NT2/D1 (cell line): ENCODE data around the gene PDCD11.

Experiments
- SUZ12 ChIP-seq: IDR thresholded peaks from 2 replicates; pipeline ENCODE4 v1.6.1; 2011; ENCODE audit not compliant: insufficient read length, insufficient read depth; ENCODE audit errors: extremely low read depth
- ZNF274 ChIP-seq: IDR thresholded peaks from 2 replicates; pipeline ENCODE4 v1.6.1; 2011; ENCODE audit warnings: mild to moderate bottlenecking, low read depth, low read length

DNA sequence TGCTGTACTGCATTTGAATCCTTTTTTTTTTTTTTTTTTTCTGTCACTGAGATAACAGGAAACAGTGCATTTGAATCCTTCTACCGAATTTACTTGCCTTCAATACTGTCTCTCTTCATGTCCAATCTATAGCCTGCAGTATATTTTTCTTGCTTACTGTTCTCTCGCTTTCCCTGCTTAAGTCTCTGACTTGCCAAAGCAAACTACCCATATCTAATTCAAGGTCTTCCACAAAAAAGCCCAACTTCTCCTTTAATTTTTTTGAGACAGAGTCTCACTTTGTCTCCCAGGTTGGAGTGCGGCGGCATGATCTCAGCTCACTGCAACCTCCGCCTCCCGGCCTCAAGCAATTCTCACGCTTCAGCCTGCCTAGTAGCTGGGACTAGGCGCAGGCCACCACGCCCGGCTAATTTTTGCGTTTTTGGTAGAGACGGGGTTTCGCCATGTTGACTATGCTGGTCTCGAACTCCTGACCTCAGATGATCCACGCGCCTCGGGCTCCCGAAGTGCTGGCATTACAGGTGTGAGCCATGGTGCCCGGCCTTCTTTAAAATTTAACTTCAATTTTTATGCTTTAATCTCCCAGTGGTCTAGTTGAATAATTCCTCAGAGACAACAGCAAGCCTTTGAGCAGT lies 882 bp downstream of the PDCD11 start:
- TF ChIP-seq ZNF274 (no peak), SUZ12 (no peak)
